Left renal cortex interstitium (tissue), 4 donors: ENCODE measurements around the gene ITLN1. TPM values are rescaled to one million over a fixed set of nuclear protein-coding genes. Genes with fewer than 3 reads are reported as not detected.
"Not testable (repeated sequence)": the region's sequence is repeated elsewhere in the genome, so short reads cannot be mapped to it uniquely, and the experiment has no call there.

Experiments
- DNase-seq, 4 donors: peaks; one replicate each; pipeline ENCODE4 v3.0.0-alpha.2; 2013; ENCODE audit warnings: low read depth in 4 of 4, low spot score in 2 of 4, missing footprints in 1 of 4
- polyA plus RNA-seq, 4 donors: library from polyadenylated mRNA; unstranded; fragments of 120-200 nt; gene quantifications; one replicate each; pipeline ENCODE4 v1.2.1, GENCODE V29; 2013; ENCODE audit not compliant: insufficient read length in 4 of 4

Gene ITLN1
- 1 to 10 TPM; 1.3 to 5.3 (median 2.1) TPM for polyA plus RNA-seq

GRCh38 chr1:160885042-160885441 is at the start of gene ITLN1:
TSS of gene ITLN1 (minus strand) at chr1:160885180. CDS start at chr1:160884877, 303 bp downstream.
- DNase-seq: no peak

- not testable (repeated sequence) for DNase-seq
Measured at GRCh38 chr1:160933305-160933704, 48.3 kb upstream of the ITLN1 start.

DNA sequence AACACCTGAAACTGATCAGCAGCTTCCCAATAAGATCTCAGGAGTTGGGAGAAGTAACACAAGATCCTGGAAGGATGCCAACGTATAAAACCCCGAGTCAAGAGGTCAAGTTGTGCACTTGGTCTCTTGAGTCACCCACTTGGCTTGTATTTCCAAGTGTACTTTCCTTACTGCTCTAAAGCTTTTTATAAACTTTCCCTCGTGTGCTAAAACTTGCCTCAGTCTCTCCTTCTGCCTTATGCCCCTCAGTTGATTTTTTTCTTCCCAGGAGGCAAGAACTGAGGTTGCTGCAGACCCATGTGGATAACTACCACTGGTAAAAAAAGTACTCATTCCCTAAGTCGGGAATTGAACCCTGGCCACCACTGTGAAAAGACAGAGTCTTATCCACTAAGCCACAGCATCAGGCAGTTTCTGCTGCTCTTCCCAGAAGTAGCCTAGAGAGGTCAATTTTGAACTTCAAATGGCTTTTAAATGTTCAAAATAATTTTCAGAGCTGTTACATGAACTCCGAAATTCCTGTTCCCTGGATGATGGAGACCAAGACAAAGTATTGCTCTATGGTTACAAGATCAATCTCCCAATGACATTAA is 40.8 kb upstream of the ITLN1 start:
- no peak for DNase-seq

DNA sequence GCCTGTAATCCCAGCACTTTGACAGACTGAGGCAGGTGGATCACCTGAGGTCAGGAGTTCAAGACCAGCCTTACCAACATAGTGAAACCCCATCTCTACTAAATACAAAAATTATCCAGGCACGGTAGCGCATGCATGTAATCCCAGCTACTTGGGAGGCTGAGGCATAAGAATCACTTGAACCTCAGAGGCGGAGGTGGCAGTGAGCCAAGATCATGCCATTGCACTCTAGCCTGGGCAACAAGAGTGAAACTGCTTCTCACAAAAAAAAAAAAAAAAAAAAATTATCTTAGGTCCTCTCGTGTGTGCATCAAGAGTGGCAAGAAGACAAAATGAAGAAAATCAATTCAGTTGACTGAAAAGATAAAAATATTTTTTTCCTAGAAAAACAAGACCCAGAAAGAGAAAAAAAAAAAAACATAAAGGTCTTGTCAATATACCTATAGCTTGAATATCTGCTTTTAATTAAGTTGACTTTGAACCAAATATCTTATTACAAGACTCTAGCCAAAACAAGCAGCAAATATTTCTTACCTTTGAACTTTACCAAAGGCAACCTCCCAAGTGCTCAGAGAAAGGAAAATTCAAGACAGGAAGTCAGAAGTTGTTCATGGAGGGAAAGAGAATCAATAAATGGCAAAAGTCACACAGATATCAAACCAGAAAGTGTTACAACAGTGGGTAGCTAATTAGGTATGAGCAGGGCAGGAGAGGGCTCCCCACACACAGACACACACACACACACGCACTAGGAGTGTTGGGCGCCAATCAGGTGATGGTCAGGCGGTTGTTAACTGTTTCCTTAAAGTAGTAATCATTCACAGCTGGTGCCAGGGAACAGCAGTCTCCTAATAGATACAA is 40.0 kb upstream of the ITLN1 start:
- DNase-seq: no peak

DNA sequence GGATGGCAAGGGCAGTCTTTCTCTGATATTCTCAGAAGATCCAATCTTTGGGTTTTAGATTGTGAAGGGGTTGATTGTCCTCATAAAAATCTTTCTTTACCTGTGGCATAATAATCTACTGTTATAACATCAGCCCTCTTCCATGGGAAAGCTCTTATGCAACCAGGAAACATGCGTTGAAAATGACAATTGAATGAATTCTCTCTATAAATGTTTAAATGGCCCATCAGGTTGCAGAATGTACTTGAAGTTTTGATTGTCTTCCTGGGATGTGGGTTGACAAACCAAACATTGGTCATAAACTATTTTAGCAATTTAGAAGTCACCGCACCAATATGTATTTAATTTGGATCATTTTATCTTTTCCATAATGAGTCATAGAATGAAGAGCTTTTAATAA is 31.7 kb upstream of the ITLN1 start:
- no peak for DNase-seq

DNA sequence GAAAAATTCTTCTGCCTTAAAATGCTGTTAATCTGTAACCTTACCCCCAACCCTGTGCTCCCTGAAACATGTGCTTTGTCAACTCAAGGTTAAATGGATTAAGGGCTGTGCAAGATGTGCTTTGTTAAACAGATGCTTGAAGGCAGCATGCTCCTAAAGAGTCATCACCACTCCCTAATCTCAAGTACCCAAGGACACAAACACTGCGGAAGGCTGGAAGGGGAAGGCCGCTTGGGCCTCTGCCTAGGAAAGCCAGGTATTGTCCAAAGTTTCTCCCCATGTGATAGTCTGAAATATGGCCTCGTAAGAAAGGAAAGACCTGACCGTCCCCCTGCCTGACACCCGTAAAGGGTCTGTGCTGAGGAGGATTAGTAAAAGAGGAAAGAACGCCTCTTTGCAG is 28.2 kb upstream of the ITLN1 start:
- not testable (repeated sequence) for DNase-seq

GRCh38 chr1:160911925-160912324 is 26.9 kb upstream of the ITLN1 start:
- no peak for DNase-seq

DNA sequence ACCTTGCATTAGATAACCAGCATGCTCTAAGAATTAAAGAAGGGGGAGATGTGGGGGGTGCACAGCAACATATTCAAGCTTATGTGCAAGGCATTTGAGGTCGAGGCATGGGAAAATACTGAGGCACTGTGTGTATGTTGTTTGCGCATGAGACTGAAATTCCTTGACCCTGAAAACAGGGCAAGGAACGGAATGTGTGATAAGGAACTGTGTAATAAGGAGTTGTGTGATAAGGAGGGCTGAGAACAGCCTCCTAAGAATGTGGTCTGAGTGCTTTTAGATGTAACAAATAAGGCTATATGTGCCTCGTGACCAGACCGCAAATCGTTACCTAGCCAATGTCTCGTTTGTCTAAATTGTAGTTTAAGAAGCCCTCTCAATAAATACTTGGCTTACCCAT is 26.5 kb upstream of the ITLN1 start:
- no peak for DNase-seq

- no peak for DNase-seq
Measured at GRCh38 chr1:160910170-160910750, 25.3 kb upstream of the ITLN1 start.

DNA sequence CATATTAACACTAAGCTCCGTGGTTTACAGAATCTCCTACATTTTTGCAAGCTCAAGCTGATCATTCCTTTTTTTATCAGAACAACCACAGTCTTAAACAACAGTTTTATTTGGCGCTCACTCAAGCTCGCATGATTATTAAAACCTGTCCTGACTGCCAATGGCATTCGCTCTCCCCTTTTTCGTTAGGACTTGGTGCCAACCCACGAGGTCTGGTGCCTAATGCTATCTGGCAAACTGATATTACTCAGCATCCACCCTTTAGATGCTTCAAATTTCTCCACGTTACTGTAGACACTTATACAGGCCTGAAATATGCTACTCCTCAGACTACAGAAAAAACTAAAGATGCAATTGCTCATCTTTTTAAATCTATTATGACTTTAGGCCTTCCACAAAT is 23.0 kb upstream of the ITLN1 start:
- no peak for DNase-seq

- DNase-seq: no peak
Measured at GRCh38 chr1:160905617-160905989, 20.6 kb upstream of the ITLN1 start.

DNA sequence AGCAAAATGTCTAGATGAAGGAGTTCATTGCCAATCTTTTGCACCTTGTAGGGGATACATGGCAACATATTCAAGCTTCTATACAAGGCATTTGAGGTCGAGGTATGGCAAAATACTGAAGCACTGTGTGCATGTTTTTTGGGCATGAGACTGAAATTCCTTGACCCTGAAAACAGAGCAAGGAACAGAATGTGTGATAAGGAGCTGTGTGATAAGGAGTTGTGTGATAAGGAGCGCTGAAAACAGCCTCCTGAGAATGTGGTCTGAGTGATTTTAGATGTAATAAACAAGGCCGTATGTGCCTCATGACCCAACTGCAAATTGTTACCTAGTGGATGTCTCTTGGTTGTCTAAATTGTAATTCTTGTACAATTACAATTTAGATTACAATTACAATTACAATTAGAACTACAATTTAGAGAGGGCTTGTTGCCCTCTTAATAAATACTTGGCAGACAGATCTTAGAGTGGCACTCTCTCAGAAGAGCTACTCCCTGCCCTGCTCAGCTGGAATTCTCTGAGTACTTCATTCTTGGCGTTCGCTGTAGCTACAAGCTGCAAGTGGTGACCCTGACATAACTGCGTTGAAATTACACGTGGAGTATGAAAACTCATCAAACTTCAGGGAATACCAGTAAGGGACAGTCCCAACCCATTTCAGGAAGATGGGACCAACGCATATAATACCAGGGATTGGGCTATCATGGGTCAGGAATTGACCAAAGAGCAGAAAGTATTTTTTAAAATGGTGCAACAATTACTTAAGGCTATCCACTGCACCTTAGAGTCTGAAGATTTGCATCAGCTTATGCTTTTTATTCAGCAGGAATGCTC is 20.0 kb upstream of the ITLN1 start:
- no peak for DNase-seq

GRCh38 chr1:160902251-160902650 is 17.3 kb upstream of the ITLN1 start:
- not testable (repeated sequence) for DNase-seq

GRCh38 chr1:160901768-160902167 is 16.8 kb upstream of the ITLN1 start:
- no peak for DNase-seq

GRCh38 chr1:160900683-160901082 is 15.7 kb upstream of the ITLN1 start:
- not testable (repeated sequence) for DNase-seq

- DNase-seq: not testable (repeated sequence)
Measured at GRCh38 chr1:160894368-160895135, 9.6 kb upstream of the ITLN1 start.

DNA sequence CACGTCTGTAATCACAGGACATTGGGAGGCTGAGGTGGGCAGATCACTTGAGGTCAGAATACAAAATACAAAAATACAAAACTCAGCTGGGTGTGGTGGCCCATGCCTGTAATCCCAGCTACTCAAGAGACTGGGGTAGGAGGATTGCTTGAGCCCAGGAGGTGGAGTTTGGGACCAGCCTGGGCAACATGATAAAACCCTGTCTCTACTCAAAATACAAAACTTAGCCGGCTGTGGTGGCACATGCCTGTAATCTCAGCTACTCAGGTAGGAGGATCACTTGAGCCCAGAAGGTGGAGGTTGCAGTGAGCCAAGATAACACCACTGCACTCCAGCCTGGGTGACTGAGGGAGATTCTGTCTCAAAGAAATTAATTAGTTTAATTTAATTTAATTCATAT is 6.5 kb upstream of the ITLN1 start:
- DNase-seq: no peak

DNA sequence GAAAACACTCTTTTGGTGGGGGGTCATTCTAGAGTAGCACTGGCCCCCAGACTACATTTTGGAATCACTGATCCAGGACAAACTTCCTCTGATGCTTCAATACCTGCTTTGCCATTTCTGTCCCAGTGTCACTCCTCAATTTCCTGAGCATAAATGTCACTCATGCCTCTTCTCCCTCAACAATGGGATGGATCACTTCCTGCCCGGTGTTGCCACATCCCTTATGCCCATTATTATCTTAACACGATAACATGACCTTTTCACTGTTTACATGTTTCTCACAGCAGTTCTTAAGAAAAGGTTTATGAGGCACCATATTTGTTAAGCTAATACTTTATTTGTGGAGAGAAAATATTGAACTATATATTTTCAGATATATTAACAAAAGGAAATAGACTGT is 3.9 kb upstream of the ITLN1 start:
- no peak for DNase-seq

- DNase-seq: no peak
Measured at GRCh38 chr1:160887071-160887470, 2.1 kb upstream of the ITLN1 start.

- DNase-seq: no peak
Measured at GRCh38 chr1:160884579-160884978, 401 bp downstream of the ITLN1 start.
